Tibial artery (tissue), 4 donors: Measurements from ENCODE around the gene DGKI.

Source experiments
- DNase-seq, 2 donors: peaks; one replicate each; pipeline ENCODE4 v3.0.0-alpha.2; 2019
- H3K27ac ChIP-seq, 2 donors: fragments of 200-600 bp; sonication (generic) in 1 of 2; 1 replicate in 1 of 2; 2 replicates in 1 of 2; pipeline ENCODE4 v1.5.1; 2018 to 2019; ENCODE audit warnings: mild to moderate bottlenecking in 1 of 2
- H3K27me3 ChIP-seq, 2 donors: fragments of 200-600 bp; sonication (generic) in 1 of 2; one replicate each; pipeline versions ENCODE4 v1.5.1 to v1.6.0; 2016 to 2019
- H3K36me3 ChIP-seq, 3 donors: fragments of 200-600 bp; sonication (generic) in 2 of 3; one replicate each; pipeline ENCODE4 v1.5.1; 2016 to 2019; ENCODE audit warnings: mild to moderate bottlenecking in 2 of 3
- H3K4me1 ChIP-seq, 4 donors: fragments of 200-600 bp; sonication (generic) in 2 of 4; 1 replicate in 3 of 4; 2 replicates in 1 of 4; pipeline ENCODE4 v1.5.1; 2016 to 2019
- H3K4me3 ChIP-seq, 2 donors: fragments of 200-600 bp; sonication (generic) in 1 of 2; 1 replicate in 1 of 2; 2 replicates in 1 of 2; pipeline ENCODE4 v1.5.1; 2018 to 2019; ENCODE audit warnings: mild to moderate bottlenecking in 2 of 2
- H3K9me3 ChIP-seq, 3 donors: fragments of 200-600 bp; sonication (generic) in 1 of 3; one replicate each; pipeline ENCODE4 v1.5.1; 2016 to 2019
- intact Hi-C: fragments of 100-400 bp; cut with DNase I; formaldehyde crosslinking; loops from one replicate; pipeline ENCODE4 v1.15.0; 2023; ENCODE audit warnings: low total_unique reads
- TF ChIP-seq, protein P1 (sequence below), 2 experiments: fragments of 200-600 bp in 1 of 2; fragments of 450-650 bp in 1 of 2; IDR thresholded peaks; one replicate each; pipeline ENCODE4 v1.5.1; 2017 to 2019; ENCODE audit warnings: antibody characterized with exemption in 2 of 2, mild to moderate bottlenecking in 1 of 2, moderate library complexity in 1 of 2

DGKI gene

DNA sequence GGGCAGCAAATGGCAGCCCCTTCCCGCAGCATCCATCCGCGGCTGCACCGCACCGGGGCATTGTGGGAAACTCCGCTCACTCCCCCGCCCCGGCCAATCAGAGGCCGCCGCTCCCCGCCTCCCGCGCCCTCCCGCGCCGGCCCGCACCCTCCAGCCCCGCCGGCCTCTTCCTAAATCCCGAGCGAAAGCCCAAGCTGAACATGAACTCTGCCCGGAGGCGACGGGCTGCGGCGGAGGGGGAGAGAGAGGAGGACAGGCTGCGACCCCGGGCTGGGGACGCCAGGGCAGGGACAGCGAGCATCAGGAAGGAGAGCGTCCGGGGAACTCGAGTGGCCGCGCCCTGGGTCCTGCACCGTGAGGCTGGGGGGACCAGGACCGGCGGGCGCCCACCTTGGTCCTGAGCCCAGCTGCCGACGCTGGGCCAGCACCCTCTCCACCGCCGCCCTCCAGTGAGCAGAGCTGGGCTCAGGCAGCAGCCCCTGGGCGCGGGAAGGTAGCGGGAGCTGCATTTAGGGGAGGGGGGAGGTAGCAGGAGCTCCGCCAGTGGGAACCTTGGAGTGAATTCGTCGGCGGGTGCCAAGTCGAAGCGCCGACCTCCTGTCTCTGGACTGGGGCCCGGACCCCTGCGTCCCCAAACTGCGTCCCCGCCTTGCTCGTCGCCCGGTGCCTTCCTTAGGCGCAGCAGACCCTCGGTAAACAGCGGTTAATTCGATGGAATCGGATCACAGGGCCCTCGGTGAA lies at the start of gene DGKI:
Gene DGKI, minus strand, starts transcription at position 148 of the 741 bp plus-strand sequence.
- H3K36me3 ChIP-seq, result no peaks in the 10 kb centered on the region
- no peaks in the 10 kb centered on the region for H3K9me3 ChIP-seq
- H3K27ac ChIP-seq, result peak within 1 kb of the TSS in 1 of 2 donors; percentile 62
- TF ChIP-seq, protein P1, sequence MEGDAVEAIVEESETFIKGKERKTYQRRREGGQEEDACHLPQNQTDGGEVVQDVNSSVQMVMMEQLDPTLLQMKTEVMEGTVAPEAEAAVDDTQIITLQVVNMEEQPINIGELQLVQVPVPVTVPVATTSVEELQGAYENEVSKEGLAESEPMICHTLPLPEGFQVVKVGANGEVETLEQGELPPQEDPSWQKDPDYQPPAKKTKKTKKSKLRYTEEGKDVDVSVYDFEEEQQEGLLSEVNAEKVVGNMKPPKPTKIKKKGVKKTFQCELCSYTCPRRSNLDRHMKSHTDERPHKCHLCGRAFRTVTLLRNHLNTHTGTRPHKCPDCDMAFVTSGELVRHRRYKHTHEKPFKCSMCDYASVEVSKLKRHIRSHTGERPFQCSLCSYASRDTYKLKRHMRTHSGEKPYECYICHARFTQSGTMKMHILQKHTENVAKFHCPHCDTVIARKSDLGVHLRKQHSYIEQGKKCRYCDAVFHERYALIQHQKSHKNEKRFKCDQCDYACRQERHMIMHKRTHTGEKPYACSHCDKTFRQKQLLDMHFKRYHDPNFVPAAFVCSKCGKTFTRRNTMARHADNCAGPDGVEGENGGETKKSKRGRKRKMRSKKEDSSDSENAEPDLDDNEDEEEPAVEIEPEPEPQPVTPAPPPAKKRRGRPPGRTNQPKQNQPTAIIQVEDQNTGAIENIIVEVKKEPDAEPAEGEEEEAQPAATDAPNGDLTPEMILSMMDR (IDR thresholded peaks at IDR 0.05), result no peak
- peaks cover 0 to 15% of the 10 kb centered on the region in 2 donors for H3K27me3 ChIP-seq
- DNase-seq, result no peak
- intact Hi-C loops, result no loop called here
- peaks cover 0 to 17% (median 11%) of the 10 kb centered on the region in 4 donors for H3K4me1 ChIP-seq
- H3K4me3 ChIP-seq, result peak within 1 kb of the TSS; percentile 52 to 56

DNA sequence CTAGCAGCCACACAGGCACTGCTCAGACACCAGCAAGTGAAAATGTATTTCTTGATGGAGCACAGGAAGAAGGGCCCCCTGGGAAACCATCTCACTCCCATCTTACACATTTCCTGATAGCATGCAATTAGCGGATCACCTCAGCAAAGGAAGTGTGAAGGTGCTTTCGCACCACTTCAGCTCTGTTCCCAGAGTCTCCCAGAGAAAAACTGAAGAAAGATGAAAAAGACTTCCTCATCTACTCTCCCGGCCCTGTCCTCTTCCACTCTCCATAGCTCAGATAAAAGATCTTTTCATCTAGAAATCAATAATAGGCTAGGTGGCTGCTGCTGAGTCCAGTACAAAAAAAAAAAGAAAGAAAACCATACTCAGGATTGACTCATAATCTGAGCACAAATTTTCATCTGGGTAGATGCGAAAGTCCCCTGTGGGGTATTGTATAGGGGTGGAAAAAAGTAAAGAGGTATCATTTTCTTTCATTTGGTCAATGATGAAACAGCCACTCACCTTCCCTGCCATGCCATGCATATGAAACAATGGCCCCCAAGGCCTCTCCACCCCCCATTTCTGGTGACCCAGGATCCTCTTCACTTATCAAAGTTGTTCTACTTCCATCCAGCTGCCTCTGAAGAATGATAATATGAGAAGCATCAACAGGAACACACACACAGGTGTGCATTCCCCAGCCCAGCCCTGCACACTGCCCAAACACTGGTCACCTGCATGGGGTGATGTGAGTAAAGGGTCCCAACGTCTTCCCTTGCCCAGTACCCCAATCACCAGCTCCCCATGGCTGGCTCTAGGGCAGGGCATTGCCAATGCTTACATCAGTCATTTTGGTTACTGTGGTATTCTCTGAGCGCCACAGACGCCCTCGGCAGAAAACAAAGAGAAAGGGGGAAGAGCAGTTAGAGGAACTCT lies 48.8 kb upstream of the DGKI start:
- peaks cover 0 to 25% (median 13%) of the 10 kb centered on the region in 4 donors for H3K4me1 ChIP-seq
- H3K27ac ChIP-seq, result no peak overlapping the region
- DNase-seq, result no peak
- TF ChIP-seq, protein P1 (IDR thresholded peaks at IDR 0.05), result no peak
- no peaks in the 10 kb centered on the region for H3K9me3 ChIP-seq
- H3K4me3 ChIP-seq, result no peak overlapping the region
- intact Hi-C loops, result no loop called here
- H3K27me3 ChIP-seq, result no peaks in the 10 kb centered on the region
- peaks cover 48 to 77% (median 64%) of the 10 kb centered on the region in 3 donors for H3K36me3 ChIP-seq

DNA sequence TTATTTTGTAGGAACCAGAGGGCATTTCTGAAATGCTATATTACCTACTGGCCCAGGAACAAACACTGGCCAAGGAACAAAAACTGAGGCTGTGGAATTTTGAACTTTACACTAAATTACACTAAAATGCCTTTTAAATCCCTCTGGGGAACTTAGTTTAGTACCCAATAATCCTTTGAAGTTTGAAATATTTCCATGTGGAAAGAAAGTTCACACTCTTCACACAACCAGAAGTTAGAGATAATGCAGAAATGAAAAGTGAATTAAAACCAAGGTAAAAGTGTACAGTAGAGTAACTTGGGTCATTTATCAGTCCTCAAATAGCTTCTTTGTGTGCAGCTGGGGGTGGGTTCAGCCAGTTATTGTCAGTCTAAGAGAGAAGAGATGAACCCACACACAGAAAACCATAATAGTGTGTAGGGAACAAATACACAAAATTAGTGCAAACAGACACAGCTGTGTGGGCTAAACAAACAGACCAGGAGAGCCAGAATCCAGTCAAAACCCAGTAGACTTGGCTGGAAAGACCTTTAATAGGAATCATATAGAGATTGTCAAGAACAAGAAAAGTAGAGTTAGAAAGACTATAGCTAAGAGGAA lies 46.5 kb upstream of the DGKI start:
- intact Hi-C loops, result no loop called here
- H3K36me3 ChIP-seq, result peaks cover 34 to 74% (median 50%) of the 10 kb centered on the region in 3 donors
- H3K4me3 ChIP-seq, result no peak overlapping the region
- no peak for DNase-seq
- H3K4me1 ChIP-seq, result peaks cover 0 to 18% (median 6%) of the 10 kb centered on the region in 4 donors
- no peaks in the 10 kb centered on the region for H3K27me3 ChIP-seq
- TF ChIP-seq, protein P1 (IDR thresholded peaks at IDR 0.05), result no peak
- H3K27ac ChIP-seq, result no peak overlapping the region
- H3K9me3 ChIP-seq, result no peaks in the 10 kb centered on the region

DNA sequence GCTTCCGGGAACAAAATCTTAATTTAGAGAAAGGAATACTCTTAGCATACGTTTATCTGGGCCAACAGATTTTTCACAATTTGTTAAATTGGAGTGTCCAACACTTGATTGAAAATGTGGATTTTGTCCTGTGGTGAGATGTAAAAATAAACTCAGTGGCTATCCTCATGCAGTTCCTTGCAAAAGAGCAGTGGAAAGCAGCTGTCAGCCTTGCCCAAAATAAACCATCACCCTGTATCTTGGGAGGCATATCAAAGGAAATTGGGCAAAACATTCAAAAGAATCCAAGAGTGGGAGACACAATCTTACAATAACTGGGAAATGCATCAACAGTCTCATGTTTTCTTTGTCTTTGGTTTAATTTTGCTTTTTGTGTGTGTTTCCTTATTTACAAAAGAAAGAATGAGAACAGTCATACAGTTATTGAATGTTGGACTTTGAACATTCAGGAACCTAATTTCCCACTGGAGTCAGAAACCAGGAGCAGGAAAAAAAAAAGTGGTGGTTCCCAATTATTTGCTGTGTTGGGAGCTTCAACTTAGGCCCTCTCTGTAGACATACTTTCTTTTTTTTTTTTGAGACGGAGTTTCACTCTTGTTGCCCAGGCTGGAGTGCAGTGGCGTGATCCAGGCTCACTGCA lies 44.4 kb upstream of the DGKI start:
- Histone ChIP-seq H3K36me3 (peaks cover 23 to 75% (median 40%) of the 10 kb centered on the region in 3 donors), H3K4me1 (peaks cover 0 to 31% (median 9%) of the 10 kb centered on the region in 4 donors), H3K27me3 (no peaks in the 10 kb centered on the region), H3K9me3 (no peaks in the 10 kb centered on the region), H3K27ac (peak overlapping the region in 1 of 2 donors; percentile 13), H3K4me3 (no peak overlapping the region)
- intact Hi-C loops, result no loop called here
- TF ChIP-seq, protein P1 (IDR thresholded peaks at IDR 0.05), result no peak
- no peak for DNase-seq

DNA sequence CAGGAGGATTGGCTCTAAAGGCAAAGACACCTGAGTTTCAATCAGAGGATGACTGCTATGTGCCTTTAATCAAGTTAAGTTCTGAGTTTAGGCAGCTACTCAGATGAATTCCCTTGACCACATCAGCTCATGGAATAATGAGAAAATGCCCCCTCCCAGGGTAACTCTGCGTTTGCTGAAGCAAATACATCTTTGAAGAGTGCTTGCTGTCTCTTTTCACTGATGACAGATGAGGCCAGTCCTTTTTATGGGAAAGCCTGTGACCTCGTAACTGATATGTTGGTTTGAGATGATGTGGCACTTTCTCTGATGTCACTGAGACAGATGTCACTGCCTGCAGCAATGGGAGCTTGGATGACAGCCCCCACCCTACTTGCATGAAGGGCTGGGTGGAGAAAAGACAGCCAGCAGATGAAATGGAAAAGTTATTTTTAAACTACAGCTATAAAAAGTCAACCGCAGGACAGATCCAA lies 43.7 kb upstream of the DGKI start:
- intact Hi-C loops, result no loop called here
- Histone ChIP-seq H3K27ac (peak overlapping the region in 1 of 2 donors; percentile 13), H3K4me1 (peaks cover 0 to 37% (median 9%) of the 10 kb centered on the region in 4 donors), H3K4me3 (no peak overlapping the region), H3K9me3 (no peaks in the 10 kb centered on the region), H3K27me3 (no peaks in the 10 kb centered on the region), H3K36me3 (peaks cover 17 to 75% (median 34%) of the 10 kb centered on the region in 3 donors)
- TF ChIP-seq, protein P1 (IDR thresholded peaks at IDR 0.05), result no peak
- no peak for DNase-seq
